GM23338 (cell line): Measurements from ENCODE around the gene TMEM209. TPM values are rescaled to one million over a fixed set of nuclear protein-coding genes. Genes with fewer than 3 reads are reported as not detected.

ENCODE experiments used
- ATAC-seq: fragments of 200-7000 bp; cut with Tn5 transposase; 3 replicates; pipeline ENCODE4 v1.9.1; 2020
- DNase-seq: peaks from one replicate; pipeline ENCODE4 v3.0.0-alpha.2; 2015; ENCODE audit warnings: low spot score
- H2AFZ ChIP-seq: fragments of 200-600 bp; sonication (generic); 2 replicates; pipeline ENCODE4 v1.8.0; 2016; ENCODE audit warnings: antibody characterized with exemption, mild to moderate bottlenecking, moderate library complexity
- H3F3A ChIP-seq: fragments of 200-600 bp; sonication (generic); replicated peaks from 2 replicates; pipeline ENCODE4 v1.8.0; 2017; ENCODE audit warnings: antibody characterized with exemption, mixed run types, low read depth
- H3K27ac ChIP-seq: fragments of 200-600 bp; sonication (generic); 2 replicates; pipeline ENCODE4 v1.6.1; 2016; ENCODE audit warnings: low read depth
- H3K27me3 ChIP-seq: fragments of 200-600 bp; sonication (generic); 2 replicates; pipeline ENCODE4 v1.8.0; 2016; ENCODE audit warnings: mild to moderate bottlenecking, mixed run types, moderate library complexity; ENCODE audit not compliant: insufficient read depth
- H3K36me3 ChIP-seq: fragments of 200-600 bp; sonication (generic); 2 replicates; pipeline ENCODE4 v1.8.0; 2016; ENCODE audit warnings: mild to moderate bottlenecking; ENCODE audit not compliant: insufficient read depth
- H3K4me1 ChIP-seq: fragments of 200-600 bp; sonication (generic); 2 replicates; pipeline ENCODE4 v1.8.0; 2016; ENCODE audit warnings: mild to moderate bottlenecking, moderate library complexity; ENCODE audit not compliant: insufficient read depth
- H3K4me2 ChIP-seq: fragments of 200-600 bp; sonication (generic); 2 replicates; pipeline ENCODE4 v1.7.1; 2017; ENCODE audit warnings: mixed run types
- H3K4me3 ChIP-seq: fragments of 200-600 bp; sonication (generic); 2 replicates; pipeline ENCODE4 v1.6.1; 2016; ENCODE audit warnings: mixed run types
- H3K79me2 ChIP-seq: fragments of 200-600 bp; sonication (generic); replicated peaks from 2 replicates; pipeline ENCODE4 v1.8.0; 2017; ENCODE audit warnings: mild to moderate bottlenecking; ENCODE audit not compliant: insufficient read depth
- H3K9me2 ChIP-seq: fragments of 200-600 bp; sonication (generic); 2 replicates; pipeline ENCODE4 v1.8.0; 2017; ENCODE audit not compliant: insufficient read depth
- H4K20me1 ChIP-seq: fragments of 200-600 bp; sonication (generic); replicated peaks from 2 replicates; pipeline ENCODE4 v1.8.0; 2017; ENCODE audit warnings: mild to moderate bottlenecking; ENCODE audit not compliant: insufficient read depth
- H3K27ac Mint-ChIP-seq: 2 replicates; pipeline ENCODE4 v1.8.0; 2020; ENCODE audit warnings: inconsistent platforms, mild to moderate bottlenecking, moderate library complexity, mixed read lengths
- H3K27me3 Mint-ChIP-seq: 3 replicates; pipeline ENCODE4 v1.8.0; 2022; ENCODE audit warnings: low read depth, mild to moderate bottlenecking, moderate library complexity, mixed read lengths, inconsistent platforms; ENCODE audit not compliant: insufficient read depth, poor library complexity
- H3K36me3 Mint-ChIP-seq: 3 replicates; pipeline ENCODE4 v1.8.0; 2021; ENCODE audit warnings: low read depth, mild to moderate bottlenecking, inconsistent platforms, moderate library complexity, mixed read lengths
- H3K4me1 Mint-ChIP-seq: 3 replicates; pipeline ENCODE4 v1.8.0; 2020; ENCODE audit warnings: mild to moderate bottlenecking, inconsistent platforms, mixed read lengths
- H3K4me3 Mint-ChIP-seq: 3 replicates; pipeline ENCODE4 v1.8.0; 2021; ENCODE audit warnings: moderate library complexity, mild to moderate bottlenecking, inconsistent platforms, mixed read lengths
- H3K9me3 Mint-ChIP-seq: 3 replicates; pipeline ENCODE4 v1.8.0; 2020; ENCODE audit warnings: moderate library complexity, mild to moderate bottlenecking, inconsistent platforms, mixed read lengths
- CREB1 ChIP-seq: fragments of 250-450 bp; sonication (Bioruptor Pico); IDR thresholded peaks from 2 replicates; pipeline ENCODE4 v1.5.0; 2020; ENCODE audit warnings: low read depth, mild to moderate bottlenecking, moderate library complexity
- CTCF ChIP-seq, 2 experiments: fragments of 200-600 bp in 1 of 2; sonication (generic) in 1 of 2; conservative IDR thresholded peaks; 2 replicates each; pipeline versions ENCODE4 v1.5.1 to v1.6.1; 2016 to 2017; ENCODE audit warnings: antibody characterized with exemption in 2 of 2, low read depth in 2 of 2, mild to moderate bottlenecking in 2 of 2, moderate library complexity in 1 of 2
- ETS1 ChIP-seq: IDR thresholded peaks from 2 replicates; pipeline ENCODE4 v1.6.1; 2016; ENCODE audit warnings: antibody characterized with exemption
- EZH2 ChIP-seq: fragments of 200-600 bp; sonication (generic); IDR thresholded peaks from one replicate; pipeline ENCODE4 v1.8.0; 2017; ENCODE audit warnings: antibody characterized with exemption, mild to moderate bottlenecking, low read depth; ENCODE audit not compliant: unreplicated experiment
- EZH2phosphoT487 ChIP-seq: fragments of 200-600 bp; sonication (generic); IDR thresholded peaks from one replicate; pipeline ENCODE4 v1.8.1; 2018; ENCODE audit warnings: antibody characterized with exemption; ENCODE audit not compliant: unreplicated experiment
- JUNB ChIP-seq: IDR thresholded peaks from one replicate; pipeline ENCODE4 v1.6.1; 2016; ENCODE audit warnings: antibody characterized with exemption; ENCODE audit not compliant: unreplicated experiment
- NANOG ChIP-seq: IDR thresholded peaks from 2 replicates; pipeline ENCODE4 v1.6.1; 2016; ENCODE audit warnings: antibody characterized with exemption, borderline replicate concordance
- POLR2AphosphoS5 ChIP-seq: IDR thresholded peaks from 2 replicates; pipeline ENCODE4 v1.6.1; 2016; ENCODE audit warnings: antibody characterized with exemption, low read depth
- REST ChIP-seq: IDR thresholded peaks from one replicate; pipeline ENCODE4 v1.6.1; 2018; ENCODE audit warnings: antibody characterized with exemption; ENCODE audit not compliant: unreplicated experiment
- STAT1 ChIP-seq: IDR thresholded peaks from one replicate; pipeline ENCODE4 v1.6.1; 2016; ENCODE audit warnings: antibody characterized with exemption; ENCODE audit not compliant: unreplicated experiment
- ZNF114 ChIP-seq: fragments of 250-450 bp; sonication (Bioruptor Pico); IDR thresholded peaks from 2 replicates; pipeline ENCODE4 v1.5.0; 2020; ENCODE audit warnings: mild to moderate bottlenecking, moderate library complexity
- ZNF331 ChIP-seq: fragments of 250-450 bp; sonication (Bioruptor Pico); IDR thresholded peaks from 2 replicates; pipeline ENCODE4 v1.5.0; 2020; ENCODE audit warnings: low read depth, mild to moderate bottlenecking, moderate library complexity
- ZNF462 ChIP-seq: fragments of 250-450 bp; sonication (Bioruptor Pico); IDR thresholded peaks from 2 replicates; pipeline ENCODE4 v1.5.0; 2020; ENCODE audit warnings: mild to moderate bottlenecking, moderate library complexity
- polyA plus RNA-seq: library from polyadenylated mRNA; unstranded; fragments of >200 nt; fragmentation: Nextera tagmentation; extraction: Ambion mirVana; gene quantifications from 2 replicates; pipeline ENCODE4 v1.2.1, GENCODE V29; 2016
- total RNA-seq: library from RNA; depleted of rRNA; stranded (reverse); fragments of >200 nt; shearing (Covaris generic); gene quantifications from 2 replicates; pipeline ENCODE4 v1.2.3, GENCODE V29; 2014

The TMEM209 gene
- total and polyA plus RNA-seq, 2 experiments from 2014 or later = 18.6 to 26.2 TPM

GRCh38 chr7:130131191-130131834 is 73.9 kb downstream of the TMEM209 start:
- Mint-ChIP-seq H3K27me3 (no peaks in the 10 kb centered on the region), H3K4me3 (no peak overlapping the region), H3K4me1 (peaks cover 15% of the 10 kb centered on the region), H3K36me3 (peaks cover 19% of the 10 kb centered on the region; the same call in 2 of the 3 replicates), H3K27ac (no peak overlapping the region), H3K9me3 (no peaks in the 10 kb centered on the region)
- TF ChIP-seq CTCF (conservative IDR thresholded peaks at IDR 0.05; ENCODE audit: low read depth in 2 of 2) = no peak
- TF ChIP-seq ZNF462 (CRISPR knock-in tag) = no peak
- TF ChIP-seq ZNF331 = no peak
- no peak for TF ChIP-seq CREB1
- no peak for TF ChIP-seq ZNF114
- TF ChIP-seq JUNB = no peak
- no peak for TF ChIP-seq EZH2phosphoT487
- no peak for TF ChIP-seq POLR2AphosphoS5
- TF ChIP-seq ETS1 = no peak
- TF ChIP-seq NANOG = no peak
- no peak for TF ChIP-seq STAT1
- TF ChIP-seq REST = no peak
- no peak for TF ChIP-seq EZH2
- 0 out of 2 replicates have a peak overlapping the region, but pooled peaks have one; percentile 39 for H3K27ac ChIP-seq
- H2AFZ ChIP-seq = no peak overlapping the region
- no peak for DNase-seq
- no peaks in the 10 kb centered on the region; the same call in none of the 2 replicates for H4K20me1 ChIP-seq
- peaks cover 10% of the 10 kb centered on the region; the same call in 1 of the 2 replicates for H3K4me1 ChIP-seq
- no peak for ATAC-seq
- H3K9me2 ChIP-seq = no peaks in the 10 kb centered on the region
- H3F3A ChIP-seq = no peaks in the 10 kb centered on the region
- peaks cover 4% of the 10 kb centered on the region; the same call in 1 of the 2 replicates for H3K36me3 ChIP-seq
- H3K79me2 ChIP-seq = no peaks in the 10 kb centered on the region
- no peaks in the 10 kb centered on the region for H3K27me3 ChIP-seq
- no peak overlapping the region for H3K4me2 ChIP-seq
- no peak overlapping the region for H3K4me3 ChIP-seq
